Heart left ventricle (tissue), 13 donors: Measurements from ENCODE around the gene ZC3H18.

Experiments used
- POLR2A ChIP-seq, 2 donors: fragments of 450-650 bp; IDR thresholded peaks; one replicate each; pipeline ENCODE4 v1.6.1; 2017; ENCODE audit warnings: antibody characterized with exemption in 2 of 2, mild to moderate bottlenecking in 2 of 2, moderate library complexity in 2 of 2
- TF ChIP-seq, protein P1 (sequence below), 12 donors: fragments of 200-600 bp; sonication (generic) in 4 of 12; IDR thresholded peaks; one replicate each; pipeline versions ENCODE4 v1.5.0 to v1.8.0; 2018 to 2022; ENCODE audit warnings: antibody characterized with exemption in 12 of 12, mild to moderate bottlenecking in 5 of 12
- donor health status: ischemic (EF 13 %, LVEDD 7.1; RV severe dilation, severe dysfunction).
- donor health status: DM: no; HTN: yes; CAD: no.
- donor health status: DM: no; HTN: no; CAD: no.
- donor health status: ischemic (EF 25% LVEDD 6.9; RV normal size, moderate dysfunction).
- donor health status: ischemic (EF 25% LVEDD 5.7; RV mildly dilated, moderate dysfunction).
- donor health status: ischemic (EF 35%, LVEDD 5.7; RV mildly dilated, moderate dysfunction).
- donor health status: nonischemic (EF 11% LVEDD 7.7; RV severe dilation, severe dysfunction).
- donor health status: DM: yes; HTN: yes; CAD: no.
- donor health status: PGD.
- donor health status: ischemic (EF 29% LVEDD 5.4; RV normal size, mild dysfunction).
- donor health status: nonischemic (EF 23%, LVEDD 6.1; RV moderate dilation, normal function).

DNA sequence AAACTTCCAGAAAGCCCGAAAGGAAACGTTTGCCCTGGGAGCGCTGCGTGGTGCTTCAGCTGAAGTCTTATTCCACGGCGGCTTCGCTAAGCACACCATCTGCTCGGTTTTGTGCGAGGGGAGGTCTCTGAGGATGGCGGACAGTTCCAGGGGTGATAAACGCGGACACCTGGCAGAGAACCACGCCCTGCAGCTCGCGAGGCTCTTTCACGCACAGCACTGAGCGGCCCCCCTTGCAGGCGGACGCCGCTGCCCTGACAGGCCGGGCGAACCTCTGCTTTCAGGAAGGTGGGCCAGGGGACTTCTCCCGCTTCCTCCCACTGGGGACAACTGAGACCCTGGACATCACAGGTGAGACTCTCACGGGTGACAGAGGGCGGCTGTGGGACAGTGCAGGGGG is 89.0 kb downstream of the ZC3H18 start:
- TF ChIP-seq, protein P1, sequence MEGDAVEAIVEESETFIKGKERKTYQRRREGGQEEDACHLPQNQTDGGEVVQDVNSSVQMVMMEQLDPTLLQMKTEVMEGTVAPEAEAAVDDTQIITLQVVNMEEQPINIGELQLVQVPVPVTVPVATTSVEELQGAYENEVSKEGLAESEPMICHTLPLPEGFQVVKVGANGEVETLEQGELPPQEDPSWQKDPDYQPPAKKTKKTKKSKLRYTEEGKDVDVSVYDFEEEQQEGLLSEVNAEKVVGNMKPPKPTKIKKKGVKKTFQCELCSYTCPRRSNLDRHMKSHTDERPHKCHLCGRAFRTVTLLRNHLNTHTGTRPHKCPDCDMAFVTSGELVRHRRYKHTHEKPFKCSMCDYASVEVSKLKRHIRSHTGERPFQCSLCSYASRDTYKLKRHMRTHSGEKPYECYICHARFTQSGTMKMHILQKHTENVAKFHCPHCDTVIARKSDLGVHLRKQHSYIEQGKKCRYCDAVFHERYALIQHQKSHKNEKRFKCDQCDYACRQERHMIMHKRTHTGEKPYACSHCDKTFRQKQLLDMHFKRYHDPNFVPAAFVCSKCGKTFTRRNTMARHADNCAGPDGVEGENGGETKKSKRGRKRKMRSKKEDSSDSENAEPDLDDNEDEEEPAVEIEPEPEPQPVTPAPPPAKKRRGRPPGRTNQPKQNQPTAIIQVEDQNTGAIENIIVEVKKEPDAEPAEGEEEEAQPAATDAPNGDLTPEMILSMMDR (IDR thresholded peaks at IDR 0.05): no peak
- no peak for TF ChIP-seq POLR2A (IDR thresholded peaks at IDR 0.05)
